KMS-11 (cell line): Measurements from ENCODE around the gene IGLL5.

Source experiments
- H2AFZ ChIP-seq: fragments of 200-600 bp; sonication (generic); 2 replicates; pipeline ENCODE4 v1.6.1; 2016; ENCODE audit warnings: antibody characterized with exemption, mixed run types, low read depth
- H3K27ac ChIP-seq: fragments of 200-600 bp; sonication (generic); 2 replicates; pipeline ENCODE4 v1.6.1; 2016; ENCODE audit warnings: mild to moderate bottlenecking, mixed run types
- H3K27me3 ChIP-seq: fragments of 200-600 bp; sonication (generic); 2 replicates; pipeline ENCODE4 v1.6.1; 2017; ENCODE audit warnings: mild to moderate bottlenecking, low read depth, mixed run types, moderate library complexity; ENCODE audit not compliant: insufficient read depth
- H3K36me3 ChIP-seq: fragments of 200-600 bp; sonication (generic); 2 replicates; pipeline ENCODE4 v1.6.1; 2017; ENCODE audit warnings: mild to moderate bottlenecking, mixed run types; ENCODE audit not compliant: insufficient read depth
- H3K4me1 ChIP-seq: fragments of 200-600 bp; sonication (generic); 2 replicates; pipeline ENCODE4 v1.6.1; 2016; ENCODE audit warnings: mild to moderate bottlenecking, low read depth, mixed run types; ENCODE audit not compliant: poor library complexity, severe bottlenecking
- H3K4me2 ChIP-seq: fragments of 200-600 bp; sonication (generic); 2 replicates; pipeline ENCODE4 v1.7.0; 2016; ENCODE audit warnings: mild to moderate bottlenecking, mixed run types
- H3K4me3 ChIP-seq: fragments of 200-600 bp; sonication (generic); IDR thresholded peaks from 2 replicates; pipeline ENCODE4 v1.6.1; 2017; ENCODE audit warnings: low read depth, low read length, mixed read lengths; ENCODE audit not compliant: insufficient read depth
- H3K79me2 ChIP-seq: fragments of 200-600 bp; sonication (generic); 2 replicates; pipeline ENCODE4 v1.6.1; 2016; ENCODE audit warnings: low read depth, mixed run types; ENCODE audit not compliant: insufficient read depth
- H3K9ac ChIP-seq: fragments of 200-600 bp; sonication (generic); 2 replicates; pipeline ENCODE4 v1.6.1; 2016; ENCODE audit warnings: mild to moderate bottlenecking, mixed run types
- H4K20me1 ChIP-seq: fragments of 200-600 bp; sonication (generic); 2 replicates; pipeline ENCODE4 v1.6.1; 2016; ENCODE audit warnings: mild to moderate bottlenecking, mixed run types; ENCODE audit not compliant: insufficient read depth
- CTCF ChIP-seq: fragments of 200-600 bp; sonication (generic); conservative IDR thresholded peaks from 2 replicates; pipeline ENCODE4 v1.6.1; 2017; ENCODE audit warnings: low read depth, mild to moderate bottlenecking, antibody characterized with exemption, low read length, moderate library complexity, mixed read lengths

Gene IGLL5

GRCh38 chr22:22878801-22879674 lies 8.6 kb upstream of the IGLL5 start:
- Histone ChIP-seq H3K9ac (no peak overlapping the region), H2AFZ (peak overlapping the region; percentile 8; the same call in 1 of the 2 replicates), H3K79me2 (no peaks in the 10 kb centered on the region), H3K27me3 (no peaks in the 10 kb centered on the region), H3K4me3 (no peak overlapping the region), H3K27ac (peak overlapping the region; percentile 27; the same call in 1 of the 2 replicates), H4K20me1 (no peaks in the 10 kb centered on the region), H3K4me1 (peaks cover 75% of the 10 kb centered on the region), H3K4me2 (peak overlapping the region; percentile 57; the same call in 1 of the 2 replicates), H3K36me3 (no peaks in the 10 kb centered on the region)
- TF ChIP-seq CTCF, result peak; percentile 53; the same call in 1 of the 2 replicates

- Histone ChIP-seq H3K36me3 (no peaks in the 10 kb centered on the region), H3K4me2 (peak overlapping the region; percentile 57; the same call in 1 of the 2 replicates), H2AFZ (peak overlapping the region; percentile 8; the same call in 1 of the 2 replicates), H3K27ac (peak overlapping the region; percentile 27; the same call in 1 of the 2 replicates), H3K4me1 (peaks cover 82% of the 10 kb centered on the region), H4K20me1 (no peaks in the 10 kb centered on the region), H3K27me3 (no peaks in the 10 kb centered on the region), H3K79me2 (no peaks in the 10 kb centered on the region), H3K9ac (no peak overlapping the region), H3K4me3 (no peak overlapping the region)
- no peak for TF ChIP-seq CTCF
Observed at GRCh38 chr22:22879675-22880155, 7.9 kb upstream of the IGLL5 start.

GRCh38 chr22:22880645-22881044 lies 7.0 kb upstream of the IGLL5 start:
- no peak overlapping the region for H3K9ac ChIP-seq
- no peak overlapping the region for H3K4me3 ChIP-seq
- H3K36me3 ChIP-seq, result no peaks in the 10 kb centered on the region
- no peaks in the 10 kb centered on the region for H4K20me1 ChIP-seq
- no peak overlapping the region for H2AFZ ChIP-seq
- H3K27me3 ChIP-seq, result 0 out of 2 replicates have a peak, but pooled peaks cover under 1% of the 10 kb centered on the region
- no peaks in the 10 kb centered on the region for H3K79me2 ChIP-seq
- no peak overlapping the region for H3K27ac ChIP-seq
- H3K4me2 ChIP-seq, result peak overlapping the region; percentile 57; the same call in 1 of the 2 replicates
- no peak for TF ChIP-seq CTCF
- H3K4me1 ChIP-seq, result peaks cover 88% of the 10 kb centered on the region

DNA sequence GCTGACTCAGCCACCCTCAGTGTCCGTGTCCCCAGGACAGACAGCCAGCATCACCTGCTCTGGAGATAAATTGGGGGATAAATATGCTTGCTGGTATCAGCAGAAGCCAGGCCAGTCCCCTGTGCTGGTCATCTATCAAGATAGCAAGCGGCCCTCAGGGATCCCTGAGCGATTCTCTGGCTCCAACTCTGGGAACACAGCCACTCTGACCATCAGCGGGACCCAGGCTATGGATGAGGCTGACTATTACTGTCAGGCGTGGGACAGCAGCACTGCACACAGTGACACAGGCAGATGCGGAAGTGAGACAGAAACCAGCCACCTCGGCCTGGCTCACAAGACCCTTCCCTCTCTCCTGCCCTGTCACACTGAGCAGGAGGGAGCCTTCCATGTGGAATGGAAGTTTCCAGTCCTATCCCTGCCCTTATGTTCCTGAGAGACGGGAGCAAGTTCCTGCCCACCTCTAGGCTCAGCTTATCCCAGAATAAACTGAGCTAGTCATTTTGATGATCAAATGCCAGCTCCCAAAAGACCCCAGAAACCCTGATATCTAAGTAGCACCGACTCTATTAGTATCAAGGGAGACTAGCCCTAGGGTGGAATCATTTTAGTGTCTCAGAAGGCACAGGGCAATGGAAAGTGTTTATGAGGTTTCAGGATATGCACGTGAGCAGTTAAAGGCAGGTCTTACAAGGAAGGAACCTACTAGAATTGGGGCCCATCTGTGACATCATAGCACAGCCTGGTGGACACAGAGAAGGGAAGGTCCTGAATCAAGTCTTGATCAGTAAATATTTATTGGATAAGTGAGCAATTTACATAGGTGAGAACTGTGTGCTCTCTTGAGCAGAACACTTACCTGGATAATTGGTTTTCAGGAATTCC lies 6.3 kb upstream of the IGLL5 start:
- H3K36me3 ChIP-seq, result no peaks in the 10 kb centered on the region
- peaks cover 7% of the 10 kb centered on the region; the same call in 1 of the 2 replicates for H3K27me3 ChIP-seq

More for the DNA sequence above, 6.3 kb upstream of the IGLL5 start:
- peak overlapping the region; percentile 57; the same call in 1 of the 2 replicates for H3K4me2 ChIP-seq
- TF ChIP-seq CTCF, result no peak
- no peak overlapping the region for H3K9ac ChIP-seq
- no peak overlapping the region for H3K27ac ChIP-seq
- H3K79me2 ChIP-seq, result no peaks in the 10 kb centered on the region
- no peak overlapping the region for H3K4me3 ChIP-seq
- H4K20me1 ChIP-seq, result no peaks in the 10 kb centered on the region
- H2AFZ ChIP-seq, result no peak overlapping the region
- peaks cover 90% of the 10 kb centered on the region for H3K4me1 ChIP-seq
